GM10266 (cell line): ENCODE data around the gene RELB.

Experiments used
- DNase-seq: peaks from one replicate; pipeline ENCODE4 v3.0.0; 2012; ENCODE audit errors: extremely low spot score
- TF ChIP-seq, protein P1 (sequence below): IDR thresholded peaks from 2 replicates; pipeline ENCODE4 v1.5.1; 2012; ENCODE audit warnings: mild to moderate bottlenecking, low read depth; ENCODE audit not compliant: control insufficient read depth, insufficient read depth; ENCODE audit errors: missing control alignments

Gene RELB

GRCh38 chr19:45025264-45025663 lies 24.0 kb downstream of the RELB start:
- no peak for DNase-seq
- TF ChIP-seq, protein P1, sequence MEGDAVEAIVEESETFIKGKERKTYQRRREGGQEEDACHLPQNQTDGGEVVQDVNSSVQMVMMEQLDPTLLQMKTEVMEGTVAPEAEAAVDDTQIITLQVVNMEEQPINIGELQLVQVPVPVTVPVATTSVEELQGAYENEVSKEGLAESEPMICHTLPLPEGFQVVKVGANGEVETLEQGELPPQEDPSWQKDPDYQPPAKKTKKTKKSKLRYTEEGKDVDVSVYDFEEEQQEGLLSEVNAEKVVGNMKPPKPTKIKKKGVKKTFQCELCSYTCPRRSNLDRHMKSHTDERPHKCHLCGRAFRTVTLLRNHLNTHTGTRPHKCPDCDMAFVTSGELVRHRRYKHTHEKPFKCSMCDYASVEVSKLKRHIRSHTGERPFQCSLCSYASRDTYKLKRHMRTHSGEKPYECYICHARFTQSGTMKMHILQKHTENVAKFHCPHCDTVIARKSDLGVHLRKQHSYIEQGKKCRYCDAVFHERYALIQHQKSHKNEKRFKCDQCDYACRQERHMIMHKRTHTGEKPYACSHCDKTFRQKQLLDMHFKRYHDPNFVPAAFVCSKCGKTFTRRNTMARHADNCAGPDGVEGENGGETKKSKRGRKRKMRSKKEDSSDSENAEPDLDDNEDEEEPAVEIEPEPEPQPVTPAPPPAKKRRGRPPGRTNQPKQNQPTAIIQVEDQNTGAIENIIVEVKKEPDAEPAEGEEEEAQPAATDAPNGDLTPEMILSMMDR, result no peak

GRCh38 chr19:45027371-45027770 lies 26.1 kb downstream of the RELB start:
- DNase-seq, result no peak
- TF ChIP-seq, protein P1, result no peak

- no peak for DNase-seq
Measured at GRCh38 chr19:45030825-45031224, 29.6 kb downstream of the RELB start.

GRCh38 chr19:45032421-45032820 lies 31.2 kb downstream of the RELB start:
- DNase-seq, result no peak
- TF ChIP-seq, protein P1, result no peak

More at GRCh38 chr19:45030825-45031224, 29.6 kb downstream of the RELB start:
- TF ChIP-seq, protein P1, result no peak

GRCh38 chr19:45035755-45036154 lies 34.5 kb downstream of the RELB start:
- TF ChIP-seq, protein P1, result no peak
- DNase-seq, result no peak

DNA sequence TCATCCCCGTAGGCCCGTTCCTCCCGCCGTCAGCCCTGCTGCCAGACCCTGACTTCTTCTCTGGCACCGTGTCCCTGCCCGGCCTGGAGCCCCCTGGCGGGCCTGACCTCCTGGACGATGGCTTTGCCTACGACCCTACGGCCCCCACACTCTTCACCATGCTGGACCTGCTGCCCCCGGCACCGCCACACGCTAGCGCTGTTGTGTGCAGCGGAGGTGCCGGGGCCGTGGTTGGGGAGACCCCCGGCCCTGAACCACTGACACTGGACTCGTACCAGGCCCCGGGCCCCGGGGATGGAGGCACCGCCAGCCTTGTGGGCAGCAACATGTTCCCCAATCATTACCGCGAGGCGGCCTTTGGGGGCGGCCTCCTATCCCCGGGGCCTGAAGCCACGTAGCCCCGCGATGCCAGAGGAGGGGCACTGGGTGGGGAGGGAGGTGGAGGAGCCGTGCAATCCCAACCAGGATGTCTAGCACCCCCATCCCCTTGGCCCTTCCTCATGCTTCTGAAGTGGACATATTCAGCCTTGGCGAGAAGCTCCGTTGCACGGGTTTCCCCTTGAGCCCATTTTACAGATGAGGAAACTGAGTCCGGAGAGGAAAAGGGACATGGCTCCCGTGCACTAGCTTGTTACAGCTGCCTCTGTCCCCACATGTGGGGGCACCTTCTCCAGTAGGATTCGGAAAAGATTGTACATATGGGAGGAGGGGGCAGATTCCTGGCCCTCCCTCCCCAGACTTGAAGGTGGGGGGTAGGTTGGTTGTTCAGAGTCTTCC lies 36.3 kb downstream of the RELB start:
- no peak for DNase-seq
- TF ChIP-seq, protein P1, result no peak
